Activated CD8-positive, alpha-beta T cell treated with anti-CD3 and anti-CD28 coated beads for 36 hours (primary cell): ENCODE data around the gene INTS15. TPM values are rescaled to one million over a fixed set of nuclear protein-coding genes. Genes with fewer than 3 reads are reported as not detected.
"Not testable (repeated sequence)": the region's sequence is repeated elsewhere in the genome, so short reads cannot be mapped to it uniquely, and the experiment has no call there.

Experiments
- ATAC-seq: fragments of 200-7000 bp; cut with Tn5 transposase; one replicate; pipeline ENCODE4 v1.10.0; 2021; ENCODE audit warnings: mild to moderate bottlenecking, moderate library complexity
- CTCF ChIA-PET: fragments of 350-600 bp; sonication (Branson Sonifier 250); formaldehyde crosslinking; loops from one replicate; lab custom pipeline; 2021; ENCODE audit warnings: antibody characterized with exemption; lab: Charles Lee
- POLR2A ChIA-PET: fragments of 350-600 bp; sonication (Branson Sonifier 250); formaldehyde crosslinking; loops from one replicate; lab custom pipeline; 2021; ENCODE audit warnings: antibody characterized with exemption; lab: Charles Lee
- DNase-seq: peaks from one replicate; pipeline ENCODE4 v3.0.0-alpha.2; 2020
- H3K27ac Mint-ChIP-seq: one replicate; pipeline ENCODE4 v1.8.0; 2021; ENCODE audit warnings: mild to moderate bottlenecking, mixed read lengths
- H3K27me3 Mint-ChIP-seq: one replicate; pipeline ENCODE4 v1.8.0; 2021; ENCODE audit warnings: mixed read lengths
- H3K36me3 Mint-ChIP-seq: one replicate; pipeline ENCODE4 v1.8.0; 2021; ENCODE audit warnings: low read depth, mixed read lengths
- H3K4me1 Mint-ChIP-seq: one replicate; pipeline ENCODE4 v1.8.0; 2021; ENCODE audit warnings: low read depth, mixed read lengths
- H3K4me3 Mint-ChIP-seq: one replicate; pipeline ENCODE4 v1.8.0; 2021; ENCODE audit warnings: mild to moderate bottlenecking, moderate library complexity, mixed read lengths
- H3K9me3 Mint-ChIP-seq: one replicate; pipeline ENCODE4 v1.8.0; 2021; ENCODE audit warnings: mixed read lengths
- intact Hi-C: fragments of 100-400 bp; cut with micrococcal nuclease; formaldehyde crosslinking; loops from one replicate; pipeline ENCODE4 v1.10.0; 2022
- total RNA-seq, 2 experiments: library from RNA; stranded (reverse); gene quantifications; one replicate each; pipeline ENCODE4 v1.2.3, GENCODE V29; 2021
- TF ChIP-seq, protein P1 (sequence below): fragments of 200-600 bp; IDR thresholded peaks from one replicate; pipeline ENCODE4 v1.8.0; 2022; ENCODE audit warnings: antibody characterized with exemption, mild to moderate bottlenecking

The INTS15 gene
- total RNA-seq, 2 experiments from 2014 or later = 26.8 to 29.8 TPM

DNA sequence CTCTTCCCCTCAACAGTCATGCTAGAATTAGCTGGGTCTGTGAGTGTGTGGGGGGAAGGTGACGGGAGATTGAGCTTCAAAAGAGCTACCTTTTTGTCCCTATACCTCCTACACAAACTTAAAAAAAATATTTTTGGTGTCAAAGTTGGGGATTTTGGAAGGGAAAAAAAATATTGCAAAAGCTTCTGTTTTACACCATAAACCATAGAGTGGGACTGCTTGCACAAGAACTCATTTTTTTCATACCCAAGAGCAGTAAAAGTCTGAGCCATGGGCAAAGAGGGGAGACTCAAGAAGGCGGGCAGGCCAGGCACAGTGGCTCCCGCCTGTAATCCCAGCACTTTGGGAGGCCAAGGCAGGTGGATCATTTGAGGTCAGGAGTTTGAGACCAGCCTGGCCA lies 21.9 kb upstream of the INTS15 start:
- no peaks in the 10 kb centered on the region for H3K9me3 Mint-ChIP-seq
- no peak overlapping the region for H3K27ac Mint-ChIP-seq
- H3K4me3 Mint-ChIP-seq = no peak overlapping the region
- POLR2A ChIA-PET = interaction anchor here (1.3 kb wide), 1 partner anchor 14 kb away, joined by 3 read pairs; no protein-coding TSS in a partner anchor
- intact Hi-C loops = no loop called here
- no peaks in the 10 kb centered on the region for H3K4me1 Mint-ChIP-seq
- TF ChIP-seq, protein P1, sequence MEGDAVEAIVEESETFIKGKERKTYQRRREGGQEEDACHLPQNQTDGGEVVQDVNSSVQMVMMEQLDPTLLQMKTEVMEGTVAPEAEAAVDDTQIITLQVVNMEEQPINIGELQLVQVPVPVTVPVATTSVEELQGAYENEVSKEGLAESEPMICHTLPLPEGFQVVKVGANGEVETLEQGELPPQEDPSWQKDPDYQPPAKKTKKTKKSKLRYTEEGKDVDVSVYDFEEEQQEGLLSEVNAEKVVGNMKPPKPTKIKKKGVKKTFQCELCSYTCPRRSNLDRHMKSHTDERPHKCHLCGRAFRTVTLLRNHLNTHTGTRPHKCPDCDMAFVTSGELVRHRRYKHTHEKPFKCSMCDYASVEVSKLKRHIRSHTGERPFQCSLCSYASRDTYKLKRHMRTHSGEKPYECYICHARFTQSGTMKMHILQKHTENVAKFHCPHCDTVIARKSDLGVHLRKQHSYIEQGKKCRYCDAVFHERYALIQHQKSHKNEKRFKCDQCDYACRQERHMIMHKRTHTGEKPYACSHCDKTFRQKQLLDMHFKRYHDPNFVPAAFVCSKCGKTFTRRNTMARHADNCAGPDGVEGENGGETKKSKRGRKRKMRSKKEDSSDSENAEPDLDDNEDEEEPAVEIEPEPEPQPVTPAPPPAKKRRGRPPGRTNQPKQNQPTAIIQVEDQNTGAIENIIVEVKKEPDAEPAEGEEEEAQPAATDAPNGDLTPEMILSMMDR = no peak
- DNase-seq (no peak), ATAC-seq (no peak)
- CTCF ChIA-PET = interaction anchor here (1.7 kb wide), 1 partner anchor 9 kb away, joined by 5 read pairs; no protein-coding TSS in a partner anchor
- H3K36me3 Mint-ChIP-seq = no peaks in the 10 kb centered on the region
- H3K27me3 Mint-ChIP-seq = no peaks in the 10 kb centered on the region

DNA sequence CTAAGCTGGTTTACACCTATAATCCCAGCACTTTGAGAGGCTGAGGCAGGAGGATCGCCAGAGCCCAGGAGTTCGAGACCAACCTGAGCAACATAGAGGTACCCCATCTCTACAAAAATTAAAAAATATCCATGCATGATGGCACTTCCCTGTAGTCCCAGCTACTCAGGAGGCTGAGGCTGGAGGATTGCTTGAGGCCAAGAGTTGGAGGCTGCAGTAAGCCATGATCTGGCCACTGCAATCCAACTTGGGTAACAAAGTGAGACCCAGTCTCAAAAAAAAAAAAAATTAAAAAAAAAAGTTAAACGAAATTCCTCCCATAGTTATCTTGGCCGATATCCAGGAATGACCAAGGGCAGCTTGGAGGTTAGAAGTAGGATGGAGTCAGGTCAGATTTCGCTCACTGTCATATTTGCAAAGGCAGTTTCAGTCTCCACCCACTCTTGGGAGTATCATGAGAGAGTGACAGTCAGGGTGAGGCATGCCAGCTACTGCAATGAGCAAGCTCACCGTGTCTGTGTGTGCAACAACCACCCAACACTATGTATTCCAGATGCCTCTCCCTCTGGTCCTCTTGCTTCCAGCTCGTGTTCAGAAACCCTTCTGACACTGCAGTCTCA lies 18.6 kb upstream of the INTS15 start:
- intact Hi-C loops = no loop called here
- Mint-ChIP-seq H3K27me3 (no peaks in the 10 kb centered on the region), H3K36me3 (no peaks in the 10 kb centered on the region), H3K4me3 (no peak overlapping the region), H3K4me1 (peaks cover 6% of the 10 kb centered on the region), H3K9me3 (no peaks in the 10 kb centered on the region), H3K27ac (no peak overlapping the region)
- ATAC-seq = peak; percentile 42
- no peak for DNase-seq
- TF ChIP-seq, protein P1 = no peak
- ChIA-PET CTCF (interaction anchor here (0.5 to 2.5 kb wide), 2 partner anchors 12 to 16 kb away, joined by 3 to 8 read pairs; no protein-coding TSS in a partner anchor), POLR2A (no interaction called here)

- ChIA-PET POLR2A (interaction anchor here (1.1 to 4.0 kb wide), 3 partner anchors 10 to 29 kb away, joined by 3 to 18 read pairs (median 3); partner anchors contain the start of gene INTS15), CTCF (interaction anchor here (0.6 to 5.9 kb wide), 7 partner anchors 14 to 60 kb away, joined by 3 to 44 read pairs (median 4); partner anchors contain the start of gene INTS15)
- TF ChIP-seq, protein P1 = no peak
- Mint-ChIP-seq H3K4me3 (peak overlapping the region; percentile 84), H3K27ac (no peak overlapping the region), H3K4me1 (peaks cover 20% of the 10 kb centered on the region), H3K27me3 (no peaks in the 10 kb centered on the region), H3K36me3 (peaks cover 5% of the 10 kb centered on the region), H3K9me3 (no peaks in the 10 kb centered on the region)
- no peak for DNase-seq
- ATAC-seq = no peak
- intact Hi-C loops = no loop called here
These were observed 14.4 kb upstream of the INTS15 start for GRCh38 chr7:6575281-6576023.

GRCh38 chr7:6576024-6576866 lies 13.6 kb upstream of the INTS15 start:
- Mint-ChIP-seq H3K27ac (peak overlapping the region; percentile 83), H3K4me1 (peaks cover 23% of the 10 kb centered on the region), H3K9me3 (no peaks in the 10 kb centered on the region), H3K27me3 (no peaks in the 10 kb centered on the region), H3K4me3 (peak overlapping the region; percentile 84), H3K36me3 (peaks cover 9% of the 10 kb centered on the region)
- ChIA-PET CTCF (interaction anchor here (1.1 to 5.9 kb wide), 6 partner anchors 13 to 61 kb away, joined by 3 to 44 read pairs (median 4); partner anchors contain the start of gene INTS15), POLR2A (interaction anchor here (1.1 to 4.0 kb wide), 4 partner anchors 9 to 62 kb away, joined by 3 to 18 read pairs (median 3); partner anchors contain the start of gene INTS15)
- no peak for ATAC-seq
- intact Hi-C loops = no loop called here
- DNase-seq = peak; percentile 40
- TF ChIP-seq, protein P1 = peak; percentile 28

DNA sequence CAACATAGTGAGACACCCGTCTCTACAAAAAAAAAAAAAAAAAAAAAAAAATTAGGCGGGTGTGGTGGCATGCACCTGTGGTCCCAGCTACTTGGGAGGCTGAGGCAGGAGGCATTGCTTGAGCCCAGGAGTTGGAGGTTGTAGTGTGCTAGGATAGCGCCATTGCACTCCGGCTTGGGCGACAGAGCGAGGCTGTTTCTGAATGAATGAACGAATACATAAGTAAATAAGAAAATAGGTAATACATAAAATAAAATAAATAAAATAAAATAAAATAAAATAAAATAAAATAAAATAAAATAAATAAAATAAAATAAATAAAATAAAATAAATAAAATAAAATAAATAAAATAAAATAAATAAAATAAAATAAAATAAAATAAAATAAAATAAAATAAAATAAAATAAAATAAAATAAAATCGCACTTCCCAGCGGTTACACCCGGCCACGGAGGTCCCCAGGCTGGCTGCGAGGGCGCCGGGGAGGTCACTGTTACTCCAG lies 12.9 kb upstream of the INTS15 start:
- Mint-ChIP-seq H3K4me1 (peaks cover 28% of the 10 kb centered on the region), H3K36me3 (peaks cover 15% of the 10 kb centered on the region), H3K27ac (peak overlapping the region; percentile 83), H3K4me3 (peak overlapping the region; percentile 84)
- CTCF ChIA-PET = interaction anchor here (1.1 to 5.9 kb wide), 3 partner anchors 12 to 24 kb away, joined by 3 to 44 read pairs (median 3); partner anchors contain the start of gene INTS15
- ATAC-seq, intact Hi-C loops, H3K27me3 Mint-ChIP-seq, H3K9me3 Mint-ChIP-seq: not testable (repeated sequence)
- DNase-seq = peak; percentile 31
- POLR2A ChIA-PET = interaction anchor here (1.1 to 4.0 kb wide), 5 partner anchors 12 to 63 kb away, joined by 3 to 18 read pairs (median 4); partner anchors contain the start of gene INTS15
